Stimulated activated CD8-positive, alpha-beta memory T cell treated with anti-CD3 and anti-CD28 coated beads, Interleukin-4, amount 100 ng/mL, for 48 hours (primary cell): ENCODE data around the gene TIMM17A.
"Not testable (repeated sequence)": the region's sequence is repeated elsewhere in the genome, so short reads cannot be mapped to it uniquely, and the experiment has no call there.

Experiments used
- DNase-seq: peaks from one replicate; pipeline ENCODE4 v3.0.0-alpha.2; 2020

Gene TIMM17A

DNA sequence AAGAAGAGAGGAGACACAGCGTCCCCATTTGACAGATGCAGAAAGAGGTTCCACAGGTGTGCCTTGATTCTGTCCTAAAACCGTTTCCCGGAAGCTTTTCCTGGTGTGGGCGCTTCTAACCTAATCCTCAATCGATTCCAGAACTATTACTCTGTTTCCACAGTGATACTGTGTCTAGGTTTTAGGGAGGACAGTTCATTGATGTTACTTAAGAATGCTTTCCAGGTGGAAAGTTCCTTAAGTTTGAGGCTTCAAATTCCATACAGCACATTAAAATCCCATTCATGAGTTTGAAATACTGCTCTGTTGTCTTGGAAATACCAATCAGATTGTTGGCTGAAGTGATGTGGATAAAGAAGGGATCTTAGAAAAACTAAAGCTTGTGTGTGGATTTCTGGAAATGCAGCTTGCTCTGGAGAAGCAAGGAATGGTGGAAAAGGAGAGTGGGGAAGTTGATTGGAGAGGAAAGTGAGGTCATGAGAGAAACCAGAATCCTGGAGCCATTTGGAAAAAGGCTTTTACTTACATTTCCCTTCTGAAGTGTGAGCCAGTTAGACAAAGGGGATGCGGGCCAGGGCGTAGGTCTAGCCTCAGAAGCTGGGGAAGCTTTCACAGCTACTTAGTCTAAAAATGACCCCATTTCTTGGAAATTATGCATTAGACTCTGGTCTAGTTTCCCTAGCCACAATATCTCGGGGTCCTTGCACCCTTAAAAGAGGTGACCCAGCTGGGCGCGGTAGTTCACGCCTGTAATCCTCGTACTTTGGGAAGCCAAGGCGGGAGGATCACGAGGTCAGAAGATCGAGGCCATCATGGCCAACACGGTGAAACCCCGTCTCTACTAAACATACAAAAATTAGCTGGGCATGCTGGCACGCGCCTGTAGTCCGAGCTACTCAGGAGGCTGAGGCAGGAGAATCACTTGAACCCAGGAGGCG is 61.8 kb downstream of the TIMM17A start:
- DNase-seq = no peak

DNA sequence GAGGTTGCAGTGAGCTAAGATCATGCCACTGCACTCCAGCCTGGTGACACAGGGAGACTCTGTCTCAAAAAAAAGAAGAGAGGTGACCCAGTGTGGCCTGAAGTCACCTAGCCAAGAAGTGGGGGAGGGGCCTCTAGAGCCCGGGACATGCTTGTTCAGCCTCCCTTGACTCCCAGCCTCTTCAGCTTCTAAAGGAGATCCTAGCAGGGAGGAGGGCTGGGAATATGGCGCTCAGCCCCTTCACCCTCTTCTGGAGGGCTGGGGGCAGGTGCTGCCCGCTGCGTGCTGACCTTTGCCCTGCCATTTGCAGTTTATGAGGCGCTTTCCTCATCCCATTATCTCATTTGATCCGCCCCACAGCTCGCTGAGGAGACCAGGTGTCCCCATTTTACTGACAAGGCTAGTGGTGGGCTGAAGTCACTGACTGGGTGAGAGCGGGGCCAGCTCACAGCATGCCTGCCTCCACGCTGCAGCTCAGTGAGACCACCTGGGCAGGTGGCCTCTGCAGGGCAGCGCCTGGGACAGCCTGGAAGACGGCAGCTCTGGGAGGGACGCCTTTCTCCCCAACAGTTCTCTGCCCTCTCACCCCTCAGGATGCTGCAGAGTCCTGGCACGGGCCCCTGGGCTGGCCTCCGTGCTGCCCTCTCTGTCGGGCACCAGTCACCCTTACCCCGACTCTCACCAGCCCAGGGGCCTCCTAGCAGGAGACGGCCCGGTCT is 62.6 kb downstream of the TIMM17A start:
- DNase-seq = no peak

DNA sequence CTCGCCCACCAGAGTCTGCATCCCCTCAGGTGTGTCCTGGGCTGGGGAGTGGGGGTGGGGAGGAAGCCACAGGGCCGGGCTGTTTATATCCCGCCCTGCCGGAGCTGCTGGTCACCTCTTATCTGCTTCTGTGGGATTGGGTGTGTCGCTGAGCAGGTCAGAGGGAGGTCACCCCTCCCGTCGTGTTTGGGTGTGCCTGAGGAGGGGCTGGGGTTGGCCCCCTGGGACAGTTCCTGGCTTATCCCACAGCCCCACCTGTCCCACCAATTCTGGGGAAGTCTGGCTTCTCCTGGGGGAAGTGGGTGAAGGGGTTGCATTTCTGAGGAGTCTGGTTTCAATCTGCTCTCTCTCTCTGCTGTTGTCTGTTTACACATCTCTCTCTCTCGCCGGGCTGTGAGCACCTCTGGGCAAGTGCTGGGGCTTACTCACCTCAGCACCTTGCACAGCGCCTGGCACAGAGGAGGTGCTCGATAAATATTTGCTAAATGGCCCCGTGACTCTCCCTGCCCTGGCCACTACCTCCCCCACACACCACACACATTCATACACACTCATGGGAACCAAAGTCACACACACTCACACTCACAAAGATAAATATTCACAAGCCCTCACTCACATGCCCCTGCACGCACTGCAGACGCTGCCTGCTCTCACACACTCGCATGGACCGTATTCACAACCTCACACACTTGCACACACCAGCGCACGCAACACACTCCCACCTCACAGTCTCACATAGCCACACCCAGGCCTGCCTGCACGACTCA is 63.3 kb downstream of the TIMM17A start:
- no peak for DNase-seq

DNA sequence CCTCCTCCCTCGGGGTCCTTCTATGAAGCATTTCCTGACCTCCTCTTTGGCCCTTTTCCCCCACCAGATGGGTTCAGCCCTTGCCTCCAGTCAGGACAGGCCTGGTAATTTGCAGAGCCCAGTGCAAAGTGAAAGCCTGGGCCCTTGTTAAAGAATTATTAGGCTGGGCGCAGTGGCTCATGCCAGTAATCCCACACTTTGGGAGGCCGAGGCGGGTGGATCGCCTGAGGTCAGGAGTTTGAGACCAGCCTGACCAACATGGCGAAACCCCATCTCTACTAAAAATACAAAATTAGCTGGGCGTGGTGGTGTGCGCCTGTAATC is 63.9 kb downstream of the TIMM17A start:
- not testable (repeated sequence) for DNase-seq
